Vagina (tissue), 2 donors: ENCODE measurements around the gene NCR1.
"Not testable (repeated sequence)": the region's sequence is repeated elsewhere in the genome, so short reads cannot be mapped to it uniquely, and the experiment has no call there.

ENCODE experiments used
- CTCF ChIP-seq, 3 experiments: fragments of 450-650 bp in 2 of 3; fragments of 200-600 bp in 1 of 3; sonication (generic) in 1 of 3; IDR thresholded peaks; one replicate each; pipeline ENCODE4 v1.5.1; 2017 to 2019; ENCODE audit warnings: antibody characterized with exemption in 3 of 3, mild to moderate bottlenecking in 2 of 3, moderate library complexity in 2 of 3
- POLR2A ChIP-seq, 2 donors: fragments of 450-650 bp; IDR thresholded peaks; one replicate each; pipeline ENCODE4 v1.6.1; 2017; ENCODE audit warnings: antibody characterized with exemption in 2 of 2, mild to moderate bottlenecking in 2 of 2, moderate library complexity in 2 of 2
- POLR2AphosphoS5 ChIP-seq, 2 donors: sonication (generic); formaldehyde crosslinking; IDR thresholded peaks; one replicate each; pipeline ENCODE4 v1.9.0; 2017; ENCODE audit warnings: antibody characterized with exemption in 2 of 2, mild to moderate bottlenecking in 2 of 2, low read depth in 1 of 2; ENCODE audit not compliant: insufficient read depth in 1 of 2

- not testable (repeated sequence) for TF ChIP-seq CTCF (IDR thresholded peaks at IDR 0.05); POLR2AphosphoS5 (IDR thresholded peaks at IDR 0.05; ENCODE audit: insufficient read depth in 1 of 2, low read depth in 1 of 2); POLR2A (IDR thresholded peaks at IDR 0.05)
These were observed 6.3 kb upstream of the NCR1 start for GRCh38 chr19:54899646-54900045.
